Measurements from ENCODE around the gene GAS2L2.
A peak's percentile ranks its signal among the peaks of the same experiment; 100 is the strongest.
"Not testable (repeated sequence)": the region's sequence is repeated elsewhere in the genome, so short reads cannot be mapped to it uniquely, and the experiment has no call there.

GAS2L2 gene

DNA sequence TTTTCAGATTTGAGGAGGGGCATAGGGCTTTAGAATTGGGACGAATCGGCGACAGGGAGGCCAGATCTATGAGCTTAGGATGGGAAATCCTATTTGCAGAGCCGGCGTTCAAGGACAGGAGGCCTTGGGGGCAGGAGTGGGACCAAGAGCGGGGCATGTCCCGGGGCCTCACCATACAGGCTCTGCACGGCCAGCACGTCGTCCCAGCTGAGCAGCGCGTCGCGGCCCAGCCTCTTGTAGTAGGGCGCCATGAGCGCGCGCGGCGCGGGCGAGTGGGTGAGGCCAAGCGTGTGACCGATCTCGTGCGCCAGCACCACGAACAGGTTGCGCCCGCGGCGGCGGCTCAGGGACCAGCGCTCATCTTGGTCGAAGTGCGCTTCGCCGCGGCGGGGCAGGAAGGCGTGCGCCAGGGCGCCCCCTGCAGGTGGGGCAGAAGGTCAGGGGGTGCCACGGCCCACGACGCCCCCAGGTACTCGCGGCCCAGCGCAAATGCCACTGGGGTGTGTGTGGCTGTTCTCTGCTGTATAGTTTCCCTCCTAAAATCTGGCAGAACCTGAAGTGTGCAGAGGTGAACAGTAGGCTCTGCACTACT lies 17.0 kb upstream of the GAS2L2 start:
- DNase-seq: no peak

DNA sequence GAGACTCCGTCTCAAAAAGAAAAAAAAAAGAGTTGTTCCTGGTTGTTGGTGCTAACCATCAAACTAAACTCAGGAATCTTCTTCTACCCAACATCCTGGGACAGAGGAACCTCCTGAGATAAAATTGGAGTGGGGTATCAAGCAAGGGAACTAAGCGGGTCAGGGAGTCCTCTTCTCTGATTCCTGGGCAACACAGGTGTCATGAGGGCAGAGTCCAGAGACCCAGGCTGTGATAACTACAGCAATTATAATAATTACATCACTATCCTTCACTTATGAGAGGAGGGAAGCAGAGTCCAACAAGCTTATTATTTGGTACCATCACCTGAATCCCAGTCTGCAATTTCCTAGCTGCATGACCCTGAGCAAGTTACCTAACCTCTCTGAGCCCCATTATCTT lies 15.8 kb upstream of the GAS2L2 start:
- no peak for DNase-seq

DNA sequence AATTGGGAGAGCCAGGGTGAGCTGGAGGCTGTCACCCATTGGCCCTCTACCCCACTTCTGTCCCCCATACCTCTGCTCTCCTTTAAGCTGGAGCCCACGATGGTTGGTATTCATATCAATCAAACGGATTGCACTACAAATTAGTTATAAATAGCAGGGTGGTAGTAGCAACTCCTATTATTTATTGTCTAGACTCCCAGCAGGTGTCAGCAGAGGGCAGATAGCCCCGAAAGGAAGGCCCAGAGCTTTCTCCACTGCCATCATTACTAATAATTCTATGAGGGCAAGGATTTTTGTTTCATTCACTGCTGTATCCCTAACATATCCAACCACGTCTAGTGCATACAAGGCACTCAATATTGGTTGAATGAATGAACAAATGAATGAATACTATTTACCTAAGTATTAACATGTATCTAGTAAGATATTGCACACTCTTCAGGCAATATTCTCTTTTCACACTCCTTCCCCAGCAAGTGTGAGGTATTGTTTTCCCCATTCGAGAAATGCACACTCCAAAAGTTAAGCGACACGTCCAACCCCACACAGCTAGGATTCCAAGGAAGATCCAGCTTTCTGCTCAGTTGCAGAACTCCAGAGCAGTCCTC lies 14.0 kb upstream of the GAS2L2 start:
- DNase-seq: no peak

DNA sequence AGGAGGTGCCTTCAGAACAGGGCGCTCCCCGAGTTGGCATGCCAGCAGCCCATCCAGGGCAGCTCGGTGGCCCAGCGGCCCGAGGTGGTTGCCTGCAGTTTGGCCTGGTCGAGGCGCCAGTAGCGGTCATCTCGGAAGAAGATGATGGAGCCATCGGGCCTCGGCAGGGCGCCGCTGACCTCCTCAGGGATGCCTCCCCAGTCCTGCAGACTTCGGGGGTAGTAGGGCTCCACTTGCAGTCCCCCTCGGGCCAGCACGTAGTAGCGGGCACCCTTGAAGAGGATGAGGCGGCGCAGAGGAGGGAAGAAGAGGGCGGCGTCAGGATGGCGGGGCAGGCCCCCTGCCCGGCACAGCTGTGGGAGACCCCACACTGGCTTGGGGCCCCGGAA lies 13.4 kb upstream of the GAS2L2 start:
- DNase-seq: no peak

DNA sequence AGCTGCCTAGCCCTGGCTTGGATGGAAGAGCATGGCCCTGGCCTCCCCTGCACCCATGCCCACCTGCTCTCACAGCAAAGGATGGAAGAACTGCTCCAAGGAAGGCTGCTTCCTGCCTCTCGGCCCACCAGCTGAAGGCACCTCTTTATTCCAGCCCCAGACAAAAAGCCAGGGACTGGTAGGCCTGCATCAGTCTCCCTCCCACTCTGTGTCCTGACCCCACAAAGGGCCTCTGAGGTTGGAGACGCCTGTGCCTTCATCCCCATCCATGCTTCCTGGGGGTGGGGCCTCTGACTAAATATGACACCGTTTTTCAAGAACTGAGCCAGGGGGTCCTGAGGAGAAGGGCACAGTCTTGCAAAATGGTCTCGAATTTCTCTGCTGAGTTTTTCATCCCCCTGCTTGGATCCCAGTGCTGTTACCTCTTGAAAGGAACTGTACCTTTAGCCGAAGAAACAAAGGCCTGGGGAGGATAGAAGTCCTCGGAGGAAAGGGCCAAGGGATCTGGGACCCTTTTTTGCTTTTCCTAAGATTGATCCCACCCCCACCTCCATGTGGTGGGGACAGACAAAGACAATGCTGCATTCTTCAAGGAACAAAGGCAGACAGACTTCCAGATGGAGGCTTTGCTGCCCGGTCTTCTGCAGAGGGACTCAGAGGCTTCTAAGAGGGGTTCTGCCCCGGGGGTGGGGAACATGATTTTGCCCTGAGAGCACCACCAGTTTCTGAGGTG lies 12.9 kb upstream of the GAS2L2 start:
- no peak for DNase-seq

DNA sequence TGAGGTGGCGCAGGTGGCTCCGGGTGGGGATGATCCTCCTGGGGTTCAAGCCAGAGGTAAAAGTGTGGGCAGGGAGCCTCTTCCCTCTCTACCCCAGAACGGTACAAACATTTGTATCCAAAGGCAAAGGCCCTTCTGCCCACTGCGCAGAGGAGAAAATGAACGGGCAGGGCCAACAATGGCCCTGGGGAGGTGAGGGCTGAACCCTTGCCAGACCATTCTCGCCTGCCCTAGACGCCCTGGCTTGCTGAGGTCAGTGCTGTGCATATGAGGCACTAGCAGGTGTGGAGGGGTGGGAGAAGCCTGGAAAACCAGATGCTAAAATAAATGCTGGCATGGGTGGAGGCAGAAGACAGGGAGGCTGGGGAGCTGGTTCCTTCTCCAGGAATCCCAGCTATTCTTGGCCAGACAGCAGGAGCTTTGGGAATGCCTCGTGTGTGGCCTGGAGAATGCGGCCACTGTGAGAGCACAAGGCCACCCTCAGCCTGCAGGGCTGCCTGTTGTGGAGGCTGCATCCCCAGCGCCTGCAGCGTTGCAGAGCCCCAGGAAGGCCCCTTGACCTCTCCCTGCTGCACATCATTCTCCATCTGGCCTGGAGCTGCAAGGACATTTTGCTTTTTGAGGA lies 12.2 kb upstream of the GAS2L2 start:
- no peak for DNase-seq

DNA sequence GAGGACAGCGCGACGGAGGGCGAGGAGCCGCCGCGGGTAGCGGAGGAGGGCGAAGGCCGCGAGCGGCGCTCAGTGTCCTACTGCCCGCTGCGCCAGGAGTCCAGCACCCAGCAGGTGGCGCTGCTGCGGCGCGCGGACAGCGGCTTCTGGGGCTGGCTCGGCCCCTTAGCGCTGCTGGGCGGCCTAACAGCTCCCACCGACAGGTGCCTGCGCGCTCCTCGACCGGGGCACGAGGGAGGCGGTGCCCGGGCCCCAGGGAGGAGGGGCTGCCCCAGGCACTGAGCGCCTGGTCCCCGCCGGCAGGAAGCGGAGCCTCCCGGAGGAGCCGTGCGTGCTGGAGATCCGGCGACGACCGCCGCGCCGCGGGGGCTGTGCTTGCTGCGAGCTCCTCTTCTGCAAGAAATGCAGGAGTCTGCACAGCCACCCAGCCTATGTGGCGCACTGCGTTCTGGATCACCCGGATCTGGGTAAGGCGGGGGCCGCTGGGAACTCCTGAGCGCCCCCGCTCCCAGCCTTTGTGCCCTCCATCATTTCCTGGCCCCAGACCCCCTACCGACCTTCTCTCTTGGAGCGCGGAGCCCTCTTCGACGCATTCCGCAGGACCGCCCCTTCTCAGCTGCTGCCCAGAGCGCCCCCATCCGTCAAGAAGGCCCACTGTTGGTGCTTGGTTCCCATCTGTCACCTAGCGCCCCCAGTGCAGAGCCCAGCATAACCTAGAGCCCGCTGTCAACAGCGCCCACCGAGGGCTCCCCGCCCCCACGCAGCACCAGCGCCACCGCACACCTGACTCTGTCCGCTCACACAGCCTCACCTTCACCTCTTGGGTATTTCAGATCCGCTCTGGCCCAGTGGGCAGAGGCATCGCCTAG lies 11.3 kb upstream of the GAS2L2 start:
- DNase-seq: peak; percentile 84 to 87

DNA sequence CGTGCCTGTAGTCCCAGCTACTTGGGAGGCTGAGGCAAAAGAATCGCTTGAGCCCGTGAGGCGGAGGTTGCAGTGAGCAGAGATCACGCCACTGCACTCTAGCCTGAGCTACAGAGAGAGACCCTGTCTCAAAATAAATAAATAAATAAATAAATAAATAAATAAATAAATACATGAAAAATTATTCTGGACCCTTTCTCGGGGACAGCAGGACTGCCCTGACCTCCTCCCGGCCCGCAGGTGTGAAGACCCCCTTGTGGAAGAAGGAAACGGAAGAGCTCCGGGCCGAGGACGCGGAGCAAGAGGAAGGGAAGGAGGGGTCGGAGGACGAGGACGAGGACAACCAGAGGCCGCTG lies 10.7 kb upstream of the GAS2L2 start:
- DNase-seq: no peak

DNA sequence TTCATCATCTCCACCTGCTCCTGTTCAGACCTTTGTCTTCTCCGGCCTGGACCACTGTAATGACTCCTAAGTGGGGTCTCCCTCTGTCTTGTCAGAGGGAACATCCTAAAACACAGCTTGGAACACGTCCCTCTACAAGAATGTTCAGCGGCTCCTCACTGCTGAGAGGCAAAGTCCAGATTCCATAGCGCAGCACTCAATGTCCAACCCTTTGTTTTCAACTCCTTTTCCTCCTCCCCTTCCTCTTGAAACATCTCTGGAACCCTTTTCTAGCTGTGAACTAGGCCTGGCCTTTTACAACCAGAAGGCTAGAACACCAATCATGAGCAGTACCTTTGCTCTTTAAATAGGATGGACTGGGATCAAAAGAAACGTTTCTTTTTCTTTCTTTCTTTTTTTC lies 8.6 kb upstream of the GAS2L2 start:
- DNase-seq: no peak

DNA sequence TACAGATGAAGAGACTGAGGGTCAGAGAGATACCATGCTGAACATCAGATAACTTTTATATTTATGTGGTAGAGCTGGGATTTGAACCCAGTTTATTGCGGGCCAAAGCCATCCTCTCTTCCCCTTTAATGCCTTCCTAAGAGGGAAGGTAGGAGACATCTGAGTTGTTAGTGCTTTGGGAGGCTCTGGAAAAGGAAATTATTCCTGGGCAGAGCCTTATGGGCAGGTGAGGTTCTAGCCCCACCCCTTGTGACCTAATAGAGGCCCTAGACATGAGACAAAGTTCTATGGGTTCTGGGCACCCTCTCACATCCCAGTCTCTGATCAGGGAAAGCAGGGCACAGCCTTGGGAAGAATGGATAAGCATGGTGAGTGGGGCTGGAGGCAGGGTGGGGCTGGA lies 7.5 kb upstream of the GAS2L2 start, which contains the start of gene C17orf50:
Gene C17orf50 (plus strand): TSS at position 301 of the 400 bp plus-strand sequence. CDS start 55 bp downstream, at position 356.
- no peak for DNase-seq

DNA sequence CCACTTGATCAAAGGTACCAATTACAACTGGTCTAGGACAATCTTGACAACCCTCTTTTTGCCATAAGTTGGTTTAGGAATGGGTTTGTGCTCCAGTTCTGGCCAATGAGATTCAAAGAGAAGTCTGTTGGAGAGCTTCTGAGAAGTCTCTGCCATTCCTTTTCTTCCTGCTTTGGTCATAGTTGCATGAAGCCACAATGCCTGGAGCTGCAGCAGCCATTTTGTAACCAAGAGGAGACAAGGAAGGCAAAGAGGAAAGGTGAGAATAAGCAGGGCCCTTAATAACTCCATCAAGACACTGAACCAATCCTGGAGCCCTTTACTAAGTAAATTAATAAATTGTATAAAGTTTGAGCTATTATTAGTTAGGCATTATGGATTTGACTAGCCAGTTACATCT lies 4.2 kb upstream of the GAS2L2 start:
- DNase-seq: no peak

DNA sequence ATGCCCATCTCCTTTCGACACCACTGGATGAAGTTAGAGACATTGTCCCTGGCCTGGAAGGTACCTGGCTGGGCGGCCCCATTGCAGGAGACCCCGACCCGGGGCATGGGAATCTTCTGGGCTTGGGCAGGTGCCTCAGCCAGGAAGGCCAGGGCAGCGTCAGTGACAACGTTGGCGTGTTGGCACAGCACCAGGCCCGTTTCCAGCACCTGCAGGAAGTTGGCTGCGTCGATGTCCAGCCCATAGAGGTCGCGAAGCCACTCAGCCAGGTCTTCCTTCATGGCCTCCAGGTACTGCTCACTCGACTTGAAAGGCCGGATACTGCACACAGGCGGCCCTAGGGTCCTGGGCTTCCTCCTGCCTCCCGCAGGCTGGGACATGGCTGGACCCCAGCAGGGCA lies 568 bp downstream of the GAS2L2 start:
- DNase-seq: no peak

DNA sequence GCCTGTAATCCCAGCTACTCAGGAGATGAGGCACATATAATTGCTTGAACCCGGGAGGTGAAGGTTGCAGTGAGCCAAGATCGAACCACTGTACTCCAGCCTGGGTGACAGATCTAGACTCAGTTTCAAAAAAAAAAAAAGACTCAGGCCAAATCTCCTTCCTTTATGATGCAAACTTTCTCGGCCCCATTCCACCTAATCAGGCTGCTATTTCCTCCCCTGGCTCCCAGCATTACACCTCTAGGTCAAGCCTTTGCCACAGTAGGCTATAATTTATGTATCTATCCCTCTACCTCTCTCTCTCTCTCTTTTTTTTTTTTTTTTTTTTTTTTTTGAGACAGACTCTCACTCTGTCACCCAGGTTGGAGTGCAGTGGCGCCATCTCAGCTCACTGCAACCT lies 1.5 kb downstream of the GAS2L2 start:
- not testable (repeated sequence) for DNase-seq

DNA sequence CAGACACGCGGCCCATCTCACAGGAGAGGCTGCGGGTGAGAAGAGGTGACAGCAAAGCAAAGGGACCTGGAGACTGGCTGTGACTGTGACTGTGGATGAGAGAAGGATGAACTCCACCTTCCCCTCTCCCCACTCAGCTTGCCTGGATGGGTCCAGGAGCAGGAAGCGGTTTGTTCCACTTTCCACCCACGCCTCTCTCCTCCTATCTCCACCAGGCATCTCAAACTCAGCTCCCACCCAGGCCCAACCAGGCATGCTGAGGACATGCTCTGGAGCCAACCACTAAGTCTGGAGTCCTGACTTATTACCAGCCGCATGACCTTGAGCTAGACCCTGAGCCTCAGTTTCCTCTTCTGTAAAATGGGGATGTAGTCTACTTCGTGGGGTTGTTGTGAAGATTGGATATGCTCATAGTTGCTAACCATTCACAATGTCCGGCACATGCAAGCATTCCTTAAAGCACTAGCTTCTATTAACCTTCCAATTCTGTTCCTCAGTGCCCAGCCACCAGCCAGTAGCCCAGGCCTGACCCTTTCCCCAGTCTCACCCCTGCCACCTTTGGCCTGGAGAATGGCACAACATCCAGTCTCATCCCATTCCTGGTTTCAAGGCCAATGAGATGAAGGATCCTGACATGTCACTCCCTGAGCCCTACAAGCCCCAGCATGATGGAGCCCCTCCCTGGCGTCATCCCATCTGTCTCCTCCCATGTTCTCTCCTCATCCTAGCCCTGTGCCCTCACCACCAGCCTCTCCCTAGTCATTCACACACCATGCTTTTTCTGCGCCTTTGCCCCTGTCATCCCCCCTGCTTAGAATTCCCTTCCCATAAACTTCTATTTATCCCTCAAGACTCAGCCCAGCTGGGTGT lies 2.3 kb downstream of the GAS2L2 start:
- DNase-seq: no peak

DNA sequence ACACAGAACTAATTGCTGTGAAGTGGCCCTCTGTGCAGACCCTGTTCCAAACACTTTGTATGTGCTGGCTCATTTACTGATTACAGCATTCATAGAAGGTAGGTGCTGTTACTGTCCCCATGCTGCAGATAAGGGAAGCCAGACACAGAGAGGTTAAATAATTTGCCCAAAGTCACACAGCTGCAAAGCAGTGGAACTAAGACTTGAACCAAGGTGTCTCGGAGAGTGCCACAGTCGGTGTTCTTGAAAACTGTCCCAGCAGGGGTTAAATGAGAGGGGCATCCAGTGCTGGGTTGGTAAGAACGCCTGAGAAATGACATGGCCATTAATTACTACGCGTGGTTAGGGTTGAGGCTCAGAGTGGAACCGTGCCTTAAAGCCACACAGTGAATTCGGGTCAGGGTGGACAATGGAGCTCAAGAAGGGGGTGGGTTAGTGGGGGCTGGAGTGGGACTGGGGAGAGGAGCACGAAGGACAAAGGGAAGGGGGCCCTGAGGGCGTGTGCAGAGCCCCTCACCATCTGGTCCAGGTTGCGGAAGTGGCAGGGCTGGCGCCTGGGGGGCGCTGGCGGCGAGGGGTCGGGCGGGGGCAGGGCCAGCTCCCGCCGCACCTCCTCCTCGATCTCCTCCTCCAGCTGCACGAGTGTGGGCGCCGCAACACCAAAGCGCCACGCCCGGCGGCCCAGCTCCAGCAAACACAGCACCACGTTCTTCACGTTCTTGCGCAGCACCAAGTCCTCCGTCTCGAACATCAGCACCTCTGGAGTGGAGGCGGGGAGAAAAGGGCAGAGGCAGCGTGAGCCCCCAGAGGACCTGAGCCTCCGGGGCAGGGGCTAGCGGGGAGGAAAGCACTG lies 3.3 kb downstream of the GAS2L2 start:
- no peak for DNase-seq

DNA sequence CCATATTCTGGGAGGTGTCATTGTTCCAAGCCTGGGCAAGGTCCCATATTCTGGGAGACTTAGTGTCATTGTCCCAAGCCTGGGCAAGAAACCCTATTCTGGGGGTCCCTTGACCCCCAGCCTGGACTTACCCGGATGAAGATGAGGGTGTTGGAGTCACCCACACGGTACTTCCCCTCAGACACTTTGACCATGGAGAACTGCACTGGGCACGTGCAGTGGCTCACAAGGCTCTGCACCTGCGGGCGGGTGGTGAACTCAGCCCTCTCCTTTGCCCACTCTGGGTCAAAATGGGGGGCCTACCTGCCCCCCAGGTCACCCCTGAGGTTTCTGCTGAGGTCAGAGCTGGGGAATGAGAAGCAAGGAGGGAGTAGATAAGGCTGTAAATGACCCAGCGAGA lies 4.1 kb downstream of the GAS2L2 start:
- DNase-seq: no peak

DNA sequence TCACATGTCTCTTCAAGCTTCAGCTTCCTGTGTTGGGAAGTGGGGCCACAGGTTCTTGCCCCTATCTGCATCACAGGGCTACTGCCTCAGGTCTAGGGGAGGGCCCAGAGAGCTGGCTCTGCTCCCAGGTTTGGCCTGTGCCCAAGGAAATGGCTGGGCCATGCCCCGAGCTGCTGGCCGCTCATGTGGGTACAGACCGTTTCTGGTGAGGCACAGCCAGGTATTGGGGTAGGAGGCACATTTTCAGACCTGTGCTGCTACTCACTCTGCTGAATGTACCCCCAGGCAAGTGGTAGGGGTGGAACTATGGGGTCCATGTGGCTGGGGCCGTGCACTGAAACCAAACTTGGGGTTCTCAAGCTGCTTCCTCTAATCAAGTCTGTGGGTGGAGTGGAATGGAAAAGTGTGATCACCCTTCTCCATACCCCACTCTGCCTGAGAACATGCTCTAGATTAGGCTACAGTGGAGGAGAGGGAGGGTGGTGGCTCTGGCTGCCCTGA lies 4.6 kb downstream of the GAS2L2 start:
- DNase-seq: no peak

DNA sequence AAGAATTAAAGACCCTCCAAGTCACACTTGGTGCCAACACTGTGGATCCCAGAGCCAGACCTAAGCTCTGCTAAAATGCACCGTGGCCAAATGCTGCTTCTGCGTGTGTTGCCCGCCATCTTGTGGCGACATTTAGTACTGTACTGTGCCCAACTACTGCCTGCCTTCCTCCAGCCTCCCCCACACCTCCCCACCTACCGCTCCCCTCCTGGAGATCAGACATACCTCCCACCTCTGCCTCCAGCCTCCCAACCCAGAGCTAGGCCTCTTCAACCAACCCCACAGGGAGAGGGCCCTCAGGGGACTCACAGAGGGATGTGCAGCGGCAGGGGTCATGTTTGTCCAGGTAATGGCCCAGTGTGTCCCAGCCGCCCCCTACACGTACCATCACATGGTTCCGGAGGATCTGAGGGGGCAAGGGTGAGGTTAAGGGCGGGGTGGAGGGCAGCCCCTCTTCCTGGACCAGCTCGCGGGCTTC lies 5.5 kb downstream of the GAS2L2 start:
- DNase-seq: peak; percentile 37

DNA sequence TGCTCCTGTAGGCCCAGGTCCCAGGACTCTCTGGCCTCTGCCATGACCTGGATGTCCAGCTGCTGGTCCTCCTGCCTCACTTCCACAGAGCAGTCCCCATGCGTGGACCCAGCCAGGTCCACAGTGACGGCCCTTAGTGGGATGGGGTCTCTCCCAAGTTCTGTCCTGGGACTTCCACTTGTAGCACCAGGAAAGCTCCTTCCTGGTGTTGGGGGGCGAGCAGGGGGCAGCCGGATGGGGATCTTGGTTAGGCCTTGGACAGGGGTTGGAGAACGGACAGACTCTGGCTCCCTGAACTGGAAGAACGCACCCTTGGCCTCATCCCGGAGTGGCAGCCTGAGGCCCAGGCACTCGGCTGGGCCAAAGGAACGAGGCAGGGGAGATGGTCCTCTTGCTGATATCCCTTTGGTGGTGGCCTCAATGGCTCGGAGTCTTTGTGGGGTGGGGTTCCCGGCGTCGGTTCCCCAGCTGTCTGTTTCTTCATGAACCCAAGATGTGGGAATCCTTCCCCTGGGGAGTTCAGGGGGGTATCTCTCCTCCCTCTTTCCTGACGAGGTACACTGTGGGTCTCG lies 7.2 kb downstream of the GAS2L2 start:
- DNase-seq: no peak

DNA sequence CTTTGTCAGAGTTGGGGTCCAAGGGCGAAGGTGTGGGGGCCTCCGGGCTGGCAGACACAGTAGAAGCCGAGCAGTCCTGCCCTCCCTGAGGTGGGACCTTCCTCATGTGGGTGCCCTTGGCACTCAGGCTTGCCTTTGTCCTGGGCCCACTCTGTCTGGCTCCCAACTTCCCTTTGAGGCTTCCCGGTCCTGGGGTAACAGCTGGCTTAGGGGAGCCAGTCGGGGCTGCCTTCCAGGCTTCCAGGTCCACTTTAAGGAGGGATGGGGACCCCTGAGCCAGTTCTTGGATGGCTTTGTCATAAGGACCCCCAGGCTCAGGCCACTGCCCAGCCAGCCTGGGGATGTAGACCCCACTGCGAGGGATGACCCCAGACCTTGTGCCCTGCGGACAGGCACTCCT lies 7.8 kb downstream of the GAS2L2 start:
- DNase-seq: no peak
